GM23338 (cell line): ENCODE results near the gene CDC25B. TPM values are rescaled to one million over a fixed set of nuclear protein-coding genes. Genes with fewer than 3 reads are reported as not detected.
"Not testable (repeated sequence)": the region's sequence is repeated elsewhere in the genome, so short reads cannot be mapped to it uniquely, and the experiment has no call there.

Source experiments
- ATAC-seq: fragments of 200-7000 bp; cut with Tn5 transposase; 3 replicates; pipeline ENCODE4 v1.9.1; 2020
- DNase-seq: peaks from one replicate; pipeline ENCODE4 v3.0.0-alpha.2; 2015; ENCODE audit warnings: low spot score
- H2AFZ ChIP-seq: fragments of 200-600 bp; sonication (generic); 2 replicates; pipeline ENCODE4 v1.8.0; 2016; ENCODE audit warnings: antibody characterized with exemption, mild to moderate bottlenecking, moderate library complexity
- H3F3A ChIP-seq: fragments of 200-600 bp; sonication (generic); replicated peaks from 2 replicates; pipeline ENCODE4 v1.8.0; 2017; ENCODE audit warnings: antibody characterized with exemption, mixed run types, low read depth
- H3K27ac ChIP-seq: fragments of 200-600 bp; sonication (generic); 2 replicates; pipeline ENCODE4 v1.6.1; 2016; ENCODE audit warnings: low read depth
- H3K27me3 ChIP-seq: fragments of 200-600 bp; sonication (generic); 2 replicates; pipeline ENCODE4 v1.8.0; 2016; ENCODE audit warnings: mild to moderate bottlenecking, mixed run types, moderate library complexity; ENCODE audit not compliant: insufficient read depth
- H3K36me3 ChIP-seq: fragments of 200-600 bp; sonication (generic); 2 replicates; pipeline ENCODE4 v1.8.0; 2016; ENCODE audit warnings: mild to moderate bottlenecking; ENCODE audit not compliant: insufficient read depth
- H3K4me1 ChIP-seq: fragments of 200-600 bp; sonication (generic); 2 replicates; pipeline ENCODE4 v1.8.0; 2016; ENCODE audit warnings: mild to moderate bottlenecking, moderate library complexity; ENCODE audit not compliant: insufficient read depth
- H3K4me2 ChIP-seq: fragments of 200-600 bp; sonication (generic); 2 replicates; pipeline ENCODE4 v1.7.1; 2017; ENCODE audit warnings: mixed run types
- H3K4me3 ChIP-seq: fragments of 200-600 bp; sonication (generic); 2 replicates; pipeline ENCODE4 v1.6.1; 2016; ENCODE audit warnings: mixed run types
- H3K79me2 ChIP-seq: fragments of 200-600 bp; sonication (generic); replicated peaks from 2 replicates; pipeline ENCODE4 v1.8.0; 2017; ENCODE audit warnings: mild to moderate bottlenecking; ENCODE audit not compliant: insufficient read depth
- H3K9me2 ChIP-seq: fragments of 200-600 bp; sonication (generic); 2 replicates; pipeline ENCODE4 v1.8.0; 2017; ENCODE audit not compliant: insufficient read depth
- H4K20me1 ChIP-seq: fragments of 200-600 bp; sonication (generic); replicated peaks from 2 replicates; pipeline ENCODE4 v1.8.0; 2017; ENCODE audit warnings: mild to moderate bottlenecking; ENCODE audit not compliant: insufficient read depth
- H3K27ac Mint-ChIP-seq: 2 replicates; pipeline ENCODE4 v1.8.0; 2020; ENCODE audit warnings: inconsistent platforms, mild to moderate bottlenecking, moderate library complexity, mixed read lengths
- H3K27me3 Mint-ChIP-seq: 3 replicates; pipeline ENCODE4 v1.8.0; 2022; ENCODE audit warnings: low read depth, mild to moderate bottlenecking, moderate library complexity, mixed read lengths, inconsistent platforms; ENCODE audit not compliant: insufficient read depth, poor library complexity
- H3K36me3 Mint-ChIP-seq: 3 replicates; pipeline ENCODE4 v1.8.0; 2021; ENCODE audit warnings: low read depth, mild to moderate bottlenecking, inconsistent platforms, moderate library complexity, mixed read lengths
- H3K4me1 Mint-ChIP-seq: 3 replicates; pipeline ENCODE4 v1.8.0; 2020; ENCODE audit warnings: mild to moderate bottlenecking, inconsistent platforms, mixed read lengths
- H3K4me3 Mint-ChIP-seq: 3 replicates; pipeline ENCODE4 v1.8.0; 2021; ENCODE audit warnings: moderate library complexity, mild to moderate bottlenecking, inconsistent platforms, mixed read lengths
- H3K9me3 Mint-ChIP-seq: 3 replicates; pipeline ENCODE4 v1.8.0; 2020; ENCODE audit warnings: moderate library complexity, mild to moderate bottlenecking, inconsistent platforms, mixed read lengths
- CREB1 ChIP-seq: fragments of 250-450 bp; sonication (Bioruptor Pico); IDR thresholded peaks from 2 replicates; pipeline ENCODE4 v1.5.0; 2020; ENCODE audit warnings: low read depth, mild to moderate bottlenecking, moderate library complexity
- CTCF ChIP-seq, 2 experiments: fragments of 200-600 bp in 1 of 2; sonication (generic) in 1 of 2; conservative IDR thresholded peaks; 2 replicates each; pipeline versions ENCODE4 v1.5.1 to v1.6.1; 2016 to 2017; ENCODE audit warnings: antibody characterized with exemption in 2 of 2, low read depth in 2 of 2, mild to moderate bottlenecking in 2 of 2, moderate library complexity in 1 of 2
- EZH2 ChIP-seq: fragments of 200-600 bp; sonication (generic); IDR thresholded peaks from one replicate; pipeline ENCODE4 v1.8.0; 2017; ENCODE audit warnings: antibody characterized with exemption, mild to moderate bottlenecking, low read depth; ENCODE audit not compliant: unreplicated experiment
- EZH2phosphoT487 ChIP-seq: fragments of 200-600 bp; sonication (generic); IDR thresholded peaks from one replicate; pipeline ENCODE4 v1.8.1; 2018; ENCODE audit warnings: antibody characterized with exemption; ENCODE audit not compliant: unreplicated experiment
- POLR2AphosphoS5 ChIP-seq: IDR thresholded peaks from 2 replicates; pipeline ENCODE4 v1.6.1; 2016; ENCODE audit warnings: antibody characterized with exemption, low read depth
- STAT1 ChIP-seq: IDR thresholded peaks from one replicate; pipeline ENCODE4 v1.6.1; 2016; ENCODE audit warnings: antibody characterized with exemption; ENCODE audit not compliant: unreplicated experiment
- ZNF331 ChIP-seq: fragments of 250-450 bp; sonication (Bioruptor Pico); IDR thresholded peaks from 2 replicates; pipeline ENCODE4 v1.5.0; 2020; ENCODE audit warnings: low read depth, mild to moderate bottlenecking, moderate library complexity
- ZNF462 ChIP-seq: fragments of 250-450 bp; sonication (Bioruptor Pico); IDR thresholded peaks from 2 replicates; pipeline ENCODE4 v1.5.0; 2020; ENCODE audit warnings: mild to moderate bottlenecking, moderate library complexity
- polyA plus RNA-seq: library from polyadenylated mRNA; unstranded; fragments of >200 nt; fragmentation: Nextera tagmentation; extraction: Ambion mirVana; gene quantifications from 2 replicates; pipeline ENCODE4 v1.2.1, GENCODE V29; 2016
- total RNA-seq: library from RNA; depleted of rRNA; stranded (reverse); fragments of >200 nt; shearing (Covaris generic); gene quantifications from 2 replicates; pipeline ENCODE4 v1.2.3, GENCODE V29; 2014

Gene CDC25B
- total and polyA plus RNA-seq, 2 experiments from 2014 or later = 10.5 to 33.0 TPM

GRCh38 chr20:3843490-3843889 is 47.4 kb downstream of the CDC25B start:
- TF ChIP-seq CTCF (conservative IDR thresholded peaks at IDR 0.05; ENCODE audit: low read depth in 2 of 2) = no peak
- no peak for TF ChIP-seq ZNF331 (CRISPR knock-in tag)
- TF ChIP-seq EZH2 = no peak
- no peak for TF ChIP-seq POLR2AphosphoS5
- TF ChIP-seq STAT1 = no peak
- no peak for TF ChIP-seq EZH2phosphoT487
- H3K4me1 ChIP-seq = peaks cover 8% of the 10 kb centered on the region
- H2AFZ ChIP-seq = no peak overlapping the region
- DNase-seq = no peak
- H3K27me3 ChIP-seq = no peaks in the 10 kb centered on the region
- ATAC-seq = no peak
- no peaks in the 10 kb centered on the region for H3K9me2 ChIP-seq
- Mint-ChIP-seq H3K4me1 (peaks cover 10% of the 10 kb centered on the region), H3K9me3 (no peaks in the 10 kb centered on the region), H3K4me3 (no peak overlapping the region), H3K27me3 (peaks cover 11% of the 10 kb centered on the region), H3K36me3 (no peaks in the 10 kb centered on the region), H3K27ac (no peak overlapping the region)
- H4K20me1 ChIP-seq = no peaks in the 10 kb centered on the region; the same call in 1 of the 2 replicates
- no peaks in the 10 kb centered on the region for H3K36me3 ChIP-seq
- H3K79me2 ChIP-seq = no peaks in the 10 kb centered on the region; the same call in 1 of the 2 replicates
- H3K4me3 ChIP-seq = no peak overlapping the region
- H3K4me2 ChIP-seq = no peak overlapping the region
- peaks cover 6% of the 10 kb centered on the region; the same call in 1 of the 2 replicates for H3F3A ChIP-seq
- no peak overlapping the region for H3K27ac ChIP-seq

- not testable (repeated sequence) for H2AFZ ChIP-seq, H3K9me2 ChIP-seq, H3K27ac Mint-ChIP-seq, H3K4me1 Mint-ChIP-seq, H4K20me1 ChIP-seq, H3K27ac ChIP-seq, DNase-seq, H3K9me3 Mint-ChIP-seq, H3K4me3 ChIP-seq, H3K4me1 ChIP-seq, H3K36me3 ChIP-seq, H3K27me3 ChIP-seq, H3K36me3 Mint-ChIP-seq, ATAC-seq, H3F3A ChIP-seq, H3K79me2 ChIP-seq, H3K4me3 Mint-ChIP-seq, H3K4me2 ChIP-seq
- H3K27me3 Mint-ChIP-seq = peaks cover 14% of the 10 kb centered on the region
These were observed 48.0 kb downstream of the CDC25B start for GRCh38 chr20:3843990-3844619.

GRCh38 chr20:3846378-3846739 is 50.2 kb downstream of the CDC25B start:
- H3K27me3 ChIP-seq = no peaks in the 10 kb centered on the region
- no peaks in the 10 kb centered on the region for H3K36me3 ChIP-seq
- no peaks in the 10 kb centered on the region; the same call in 1 of the 2 replicates for H4K20me1 ChIP-seq
- H3K36me3 Mint-ChIP-seq = no peaks in the 10 kb centered on the region
- no peaks in the 10 kb centered on the region for H3K9me2 ChIP-seq
- peaks cover 6% of the 10 kb centered on the region; the same call in 1 of the 2 replicates for H3F3A ChIP-seq
- H3K79me2 ChIP-seq = no peaks in the 10 kb centered on the region; the same call in 1 of the 2 replicates
- H3K27ac ChIP-seq = no peak overlapping the region
- H3K4me2 ChIP-seq = peak overlapping the region; percentile 93
- H3K4me3 Mint-ChIP-seq = peak overlapping the region; percentile 87
- H3K4me1 ChIP-seq = peaks cover 4% of the 10 kb centered on the region
- H2AFZ ChIP-seq = peak overlapping the region; percentile 95
- no peak for TF ChIP-seq CREB1 (CRISPR knock-in tag)
- TF ChIP-seq ZNF462 = no peak
- TF ChIP-seq POLR2AphosphoS5 = no peak
- H3K4me3 ChIP-seq = peak overlapping the region; percentile 88
- H3K4me1 Mint-ChIP-seq = peaks cover 4% of the 10 kb centered on the region; the same call in 1 of the 3 replicates
- DNase-seq = no peak
- ATAC-seq = no peak
- no peak overlapping the region for H3K27ac Mint-ChIP-seq
- peaks cover 14% of the 10 kb centered on the region for H3K27me3 Mint-ChIP-seq
- no peaks in the 10 kb centered on the region for H3K9me3 Mint-ChIP-seq
